ENCODE measurements around the gene GRB10. TPM values are rescaled to one million over a fixed set of nuclear protein-coding genes. Genes with fewer than 3 reads are reported as not detected.

Gene GRB10
- total and polyA plus RNA-seq, 11 donors, result 14.7 to 38.2 (median 28.0) TPM

DNA sequence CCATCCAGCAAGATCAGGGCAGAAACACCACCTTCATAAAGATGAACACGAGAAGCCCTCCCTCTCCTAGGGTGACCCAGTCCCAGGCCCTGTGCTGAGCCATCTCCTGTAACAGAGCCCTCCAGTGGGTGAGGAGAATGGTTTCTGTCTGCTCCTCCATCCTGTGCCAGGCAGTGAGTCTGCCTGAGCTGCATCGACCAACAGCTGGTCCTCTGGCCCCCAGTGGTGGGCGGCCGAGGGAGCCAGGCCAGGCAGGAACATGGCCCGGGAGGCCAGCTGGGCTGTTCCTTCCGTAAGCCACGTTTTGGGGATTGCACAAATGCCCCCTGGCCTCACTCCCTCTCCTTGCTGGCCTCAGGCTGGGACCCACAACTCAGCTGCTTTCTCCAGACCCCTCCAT, 73.5 kb downstream of the GRB10 start:
- ATAC-seq (peak in 2 of 4 donors; percentile 16 to 23), DNase-seq (peak in 1 of 5 donors; percentile 38)
- H3K27ac ChIP-seq, result peak overlapping the region in 6 of 12 donors; percentile 13 to 61 (median 37)
- no peaks in the 10 kb centered on the region for H3K9me3 ChIP-seq
- no peak overlapping the region for H3K4me3 ChIP-seq
- TF ChIP-seq, protein P1, sequence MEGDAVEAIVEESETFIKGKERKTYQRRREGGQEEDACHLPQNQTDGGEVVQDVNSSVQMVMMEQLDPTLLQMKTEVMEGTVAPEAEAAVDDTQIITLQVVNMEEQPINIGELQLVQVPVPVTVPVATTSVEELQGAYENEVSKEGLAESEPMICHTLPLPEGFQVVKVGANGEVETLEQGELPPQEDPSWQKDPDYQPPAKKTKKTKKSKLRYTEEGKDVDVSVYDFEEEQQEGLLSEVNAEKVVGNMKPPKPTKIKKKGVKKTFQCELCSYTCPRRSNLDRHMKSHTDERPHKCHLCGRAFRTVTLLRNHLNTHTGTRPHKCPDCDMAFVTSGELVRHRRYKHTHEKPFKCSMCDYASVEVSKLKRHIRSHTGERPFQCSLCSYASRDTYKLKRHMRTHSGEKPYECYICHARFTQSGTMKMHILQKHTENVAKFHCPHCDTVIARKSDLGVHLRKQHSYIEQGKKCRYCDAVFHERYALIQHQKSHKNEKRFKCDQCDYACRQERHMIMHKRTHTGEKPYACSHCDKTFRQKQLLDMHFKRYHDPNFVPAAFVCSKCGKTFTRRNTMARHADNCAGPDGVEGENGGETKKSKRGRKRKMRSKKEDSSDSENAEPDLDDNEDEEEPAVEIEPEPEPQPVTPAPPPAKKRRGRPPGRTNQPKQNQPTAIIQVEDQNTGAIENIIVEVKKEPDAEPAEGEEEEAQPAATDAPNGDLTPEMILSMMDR (IDR thresholded peaks at IDR 0.05), result no peak
- TF ChIP-seq POLR2A (IDR thresholded peaks at IDR 0.05), result no peak
- intact Hi-C loops (cut with DNase I), result no loop called here
- peaks cover 0 to 9% (median 0%) of the 10 kb centered on the region in 9 donors for H3K36me3 ChIP-seq
- 79 to 88% (median 83%) methylated on average over 7 of the region's 7 CpGs for WGBS, 4 donors
- H3K27me3 ChIP-seq, result no peaks in the 10 kb centered on the region
- peaks cover 0 to 82% (median 42%) of the 10 kb centered on the region in 12 donors for H3K4me1 ChIP-seq

DNA sequence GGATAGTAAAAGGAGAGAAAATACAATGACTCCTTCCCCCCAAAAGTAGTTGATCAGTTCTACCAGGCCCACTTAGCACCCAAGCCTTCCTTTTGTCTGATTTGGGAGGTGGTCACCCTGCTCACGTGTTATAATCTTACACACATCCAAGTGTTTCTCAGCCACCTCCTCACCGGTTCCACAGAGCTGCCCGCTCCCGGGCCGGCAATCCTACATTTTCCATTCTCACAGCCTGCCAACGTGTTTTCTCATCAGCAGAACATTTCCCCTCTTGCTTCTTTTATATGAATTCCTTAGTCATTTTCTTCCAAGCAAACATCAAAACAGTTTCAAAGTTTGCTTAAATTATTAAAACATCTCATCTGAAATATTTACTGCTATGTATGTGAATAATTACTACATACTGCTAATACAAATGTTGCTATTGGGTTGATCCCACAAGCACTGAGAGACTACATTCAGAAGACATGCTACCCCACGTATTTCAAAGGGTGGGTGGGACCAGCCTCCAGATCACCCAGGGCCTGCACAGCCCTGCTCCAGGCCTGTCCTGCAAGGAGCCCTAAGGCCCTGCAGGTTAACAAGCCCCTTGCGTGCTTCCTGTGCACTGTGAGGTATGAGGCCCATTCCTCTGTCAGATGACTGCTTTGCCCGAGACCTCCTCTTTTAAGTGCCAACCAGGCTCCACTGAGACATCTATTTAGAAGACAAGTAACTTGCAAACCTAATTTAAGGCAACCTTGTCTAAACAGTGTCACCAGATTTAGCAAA, 75.3 kb downstream of the GRB10 start:
- Histone ChIP-seq H3K27me3 (no peaks in the 10 kb centered on the region), H3K36me3 (peaks cover 0 to 25% (median 2%) of the 10 kb centered on the region in 9 donors), H3K9me3 (no peaks in the 10 kb centered on the region), H3K27ac (peak overlapping the region in 2 of 12 donors; percentile 18 to 61), H3K4me1 (peaks cover 0 to 77% (median 30%) of the 10 kb centered on the region in 12 donors), H3K4me3 (no peak overlapping the region)
- TF ChIP-seq, protein P1 (IDR thresholded peaks at IDR 0.05), result no peak
- TF ChIP-seq POLR2A (IDR thresholded peaks at IDR 0.05), result no peak
- no peak for ATAC-seq
- no peak for DNase-seq
- intact Hi-C loops (cut with DNase I), result no loop called here
- 72 to 78% (median 76%) methylated on average over 8 to 9 of the region's 9 CpGs for WGBS, 4 donors

DNA sequence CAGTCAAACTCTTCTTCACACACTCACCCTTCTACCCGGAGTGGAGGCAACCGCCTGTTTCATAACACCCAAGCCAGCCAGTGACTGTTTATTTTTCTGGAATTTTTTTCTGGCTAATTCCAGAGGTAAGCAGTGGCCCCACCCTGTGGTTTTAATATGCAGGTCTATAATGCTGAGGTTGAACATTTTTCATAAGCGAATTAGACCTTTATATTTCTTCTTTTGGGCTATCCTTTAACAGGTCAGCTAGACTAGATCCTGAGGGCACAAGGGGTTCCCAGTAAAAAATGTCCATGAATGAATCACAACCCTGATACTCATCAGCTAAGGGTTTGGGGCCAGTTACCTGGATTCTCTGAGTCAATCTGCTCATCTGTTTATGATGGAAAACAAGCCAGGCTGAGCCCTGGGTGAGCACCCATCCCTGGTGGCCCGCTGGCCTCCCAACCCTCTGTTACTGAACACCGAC, 76.2 kb downstream of the GRB10 start:
- H3K4me1 ChIP-seq, result peaks cover 0 to 68% (median 22%) of the 10 kb centered on the region in 12 donors
- intact Hi-C loops (cut with DNase I), result no loop called here
- peak overlapping the region in 1 of 12 donors; percentile 61 for H3K27ac ChIP-seq

DNA sequence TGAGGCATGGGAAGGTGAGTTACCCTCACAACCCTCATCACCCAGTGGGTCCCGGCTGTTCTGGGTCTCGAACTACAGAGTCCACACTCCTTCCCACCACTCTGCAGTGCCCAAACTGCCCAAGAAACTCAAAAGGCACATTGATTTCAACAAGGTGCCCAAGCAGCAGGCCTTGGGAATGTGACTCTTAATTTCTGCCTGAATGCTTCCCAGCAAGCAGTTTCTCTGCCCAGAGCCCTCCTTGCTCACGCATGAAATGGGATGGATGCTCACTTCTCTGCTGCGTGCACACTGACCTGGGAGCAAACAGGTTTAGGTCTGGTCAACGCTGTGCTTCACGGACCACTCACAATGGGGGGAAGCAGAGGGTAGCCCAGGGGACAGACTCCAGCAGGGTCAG, 77.9 kb downstream of the GRB10 start:
- peaks cover 0 to 53% (median 14%) of the 10 kb centered on the region in 12 donors for H3K4me1 ChIP-seq
- ATAC-seq, result no peak
- DNase-seq, result no peak
- TF ChIP-seq POLR2A (IDR thresholded peaks at IDR 0.05), result no peak
- TF ChIP-seq, protein P1 (IDR thresholded peaks at IDR 0.05), result no peak
- intact Hi-C loops (cut with DNase I), result no loop called here
- no peaks in the 10 kb centered on the region for H3K9me3 ChIP-seq
- H3K4me3 ChIP-seq, result no peak overlapping the region
- H3K36me3 ChIP-seq, result peaks cover 0 to 39% (median 19%) of the 10 kb centered on the region in 9 donors
- 90 to 94% (median 90%) methylated on average over 6 of the region's 6 CpGs for WGBS, 4 donors
- H3K27ac ChIP-seq, result no peak overlapping the region
- H3K27me3 ChIP-seq, result no peaks in the 10 kb centered on the region

More for the DNA sequence above, 76.2 kb downstream of the GRB10 start:
- no peaks in the 10 kb centered on the region for H3K27me3 ChIP-seq
- WGBS, 4 donors, result 91 to 96% (median 92%) methylated on average over 5 of the region's 5 CpGs
- ATAC-seq, result no peak
- H3K36me3 ChIP-seq, result peaks cover 0 to 34% (median 11%) of the 10 kb centered on the region in 9 donors
- DNase-seq, result no peak
- no peak overlapping the region for H3K4me3 ChIP-seq
- TF ChIP-seq, protein P1 (IDR thresholded peaks at IDR 0.05), result no peak
- TF ChIP-seq POLR2A (IDR thresholded peaks at IDR 0.05), result no peak
- H3K9me3 ChIP-seq, result no peaks in the 10 kb centered on the region
